Subcutaneous abdominal adipose tissue (tissue), 5 donors: ENCODE measurements around the gene EFCAB8.

Experiments used
- H3K27ac ChIP-seq: one replicate; pipeline ENCODE4 v1.7.0; 2013; ENCODE audit warnings: low read depth, mild to moderate bottlenecking, inconsistent platforms, low read length, moderate library complexity
- H3K27me3 ChIP-seq, 5 donors: one replicate each; pipeline ENCODE4 v1.7.0; 2013; ENCODE audit warnings: low read length in 5 of 5, inconsistent platforms in 1 of 5; ENCODE audit not compliant: control insufficient read depth in 5 of 5, insufficient read depth in 4 of 5
- H3K36me3 ChIP-seq, 5 donors: one replicate each; pipeline ENCODE4 v1.7.0; 2013; ENCODE audit warnings: low read length in 5 of 5; ENCODE audit not compliant: control insufficient read depth in 5 of 5, insufficient read depth in 5 of 5
- H3K4me1 ChIP-seq, 5 donors: one replicate each; pipeline ENCODE4 v1.7.0; 2013; ENCODE audit warnings: low read length in 5 of 5, mild to moderate bottlenecking in 3 of 5, moderate library complexity in 1 of 5; ENCODE audit not compliant: control insufficient read depth in 5 of 5, insufficient read depth in 5 of 5
- H3K4me3 ChIP-seq, 5 donors: one replicate each; pipeline ENCODE4 v1.7.0; 2013; ENCODE audit warnings: low read length in 5 of 5, low read depth in 1 of 5
- H3K9ac ChIP-seq, 5 donors: one replicate each; pipeline ENCODE4 v1.7.0; 2013; ENCODE audit warnings: low read length in 5 of 5, mild to moderate bottlenecking in 4 of 5, moderate library complexity in 3 of 5
- H3K9me3 ChIP-seq, 5 donors: one replicate each; pipeline ENCODE4 v1.7.0; 2013; ENCODE audit warnings: low read length in 5 of 5; ENCODE audit not compliant: control insufficient read depth in 5 of 5
- donor health status: healthy.
- donor health status: healthy.
- donor health status: healthy.
- donor health status: healthy.
- donor health status: healthy.

Gene EFCAB8

GRCh38 chr20:32966382-32966781 lies 107.7 kb downstream of the EFCAB8 start:
- Histone ChIP-seq H3K9me3 (no peaks in the 10 kb centered on the region), H3K36me3 (no peaks in the 10 kb centered on the region), H3K27ac (no peak overlapping the region), H3K4me1 (peaks cover 0 to 5% (median 0%) of the 10 kb centered on the region in 5 donors), H3K4me3 (no peak overlapping the region), H3K27me3 (peaks cover 0 to 30% (median 6%) of the 10 kb centered on the region in 5 donors), H3K9ac (no peak overlapping the region)

GRCh38 chr20:32966881-32967781 lies 108.4 kb downstream of the EFCAB8 start:
- H3K27ac ChIP-seq: no peak overlapping the region
- H3K9ac ChIP-seq: no peak overlapping the region
- H3K4me1 ChIP-seq: peaks cover 0 to 5% (median 0%) of the 10 kb centered on the region in 5 donors
- no peak overlapping the region for H3K4me3 ChIP-seq
- peaks cover 0 to 27% (median 4%) of the 10 kb centered on the region in 5 donors for H3K27me3 ChIP-seq
- H3K36me3 ChIP-seq: no peaks in the 10 kb centered on the region
- no peaks in the 10 kb centered on the region for H3K9me3 ChIP-seq

GRCh38 chr20:32967961-32968457 lies 109.3 kb downstream of the EFCAB8 start:
- no peaks in the 10 kb centered on the region for H3K9me3 ChIP-seq

DNA sequence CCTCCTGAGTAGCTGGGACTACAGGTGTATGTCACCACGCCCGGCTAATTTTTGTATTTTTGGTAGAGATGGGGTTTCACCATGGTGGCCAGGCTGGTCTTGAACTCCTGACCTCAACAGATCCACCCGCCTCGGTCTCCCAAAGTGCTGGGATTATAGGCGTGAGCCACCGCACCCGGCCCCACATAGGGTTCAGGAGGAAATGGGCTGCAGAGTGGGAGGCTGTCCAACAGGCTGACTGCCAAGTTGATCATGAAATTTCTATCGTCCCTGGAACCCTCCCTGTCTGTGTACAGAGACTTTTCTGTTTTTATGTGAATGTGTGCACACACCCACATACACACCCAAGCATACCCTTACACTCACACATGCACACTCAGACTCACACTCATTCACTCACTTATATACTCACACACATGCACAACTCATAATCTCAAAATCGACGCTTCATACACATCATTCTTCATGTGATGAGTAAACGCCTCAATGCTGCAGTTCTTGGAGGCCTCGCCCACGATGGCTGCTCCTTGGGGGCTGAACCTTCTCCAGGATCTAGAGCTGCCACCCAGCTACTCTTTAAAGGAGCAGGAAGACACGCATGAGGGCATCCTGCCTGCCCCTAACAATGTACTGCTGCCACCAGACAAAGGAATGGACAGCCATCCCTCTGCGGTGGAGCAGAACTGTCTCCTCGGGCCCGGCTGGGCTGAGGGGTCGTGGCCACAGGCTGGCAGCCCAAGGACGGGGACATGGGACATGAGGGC lies 109.9 kb downstream of the EFCAB8 start:
- no peak overlapping the region for H3K9ac ChIP-seq
- H3K4me1 ChIP-seq: peaks cover 0 to 10% (median 3%) of the 10 kb centered on the region in 5 donors
- H3K27ac ChIP-seq: no peak overlapping the region
- H3K9me3 ChIP-seq: no peaks in the 10 kb centered on the region
- H3K27me3 ChIP-seq: peaks cover 0 to 22% (median 4%) of the 10 kb centered on the region in 5 donors
- H3K4me3 ChIP-seq: no peak overlapping the region
- no peaks in the 10 kb centered on the region for H3K36me3 ChIP-seq

More at GRCh38 chr20:32967961-32968457, 109.3 kb downstream of the EFCAB8 start:
- Histone ChIP-seq H3K27me3 (peaks cover 0 to 22% (median 4%) of the 10 kb centered on the region in 5 donors), H3K4me1 (peaks cover 0 to 10% (median 3%) of the 10 kb centered on the region in 5 donors), H3K27ac (no peak overlapping the region), H3K9ac (no peak overlapping the region), H3K36me3 (no peaks in the 10 kb centered on the region), H3K4me3 (no peak overlapping the region)

- no peak overlapping the region for H3K4me3 ChIP-seq
- peaks cover 0 to 10% (median 3%) of the 10 kb centered on the region in 5 donors for H3K4me1 ChIP-seq
- peaks cover 0 to 22% (median 4%) of the 10 kb centered on the region in 5 donors for H3K27me3 ChIP-seq
- no peak overlapping the region for H3K9ac ChIP-seq
- H3K27ac ChIP-seq: no peak overlapping the region
- no peaks in the 10 kb centered on the region for H3K36me3 ChIP-seq
- no peaks in the 10 kb centered on the region for H3K9me3 ChIP-seq
Measured at GRCh38 chr20:32969356-32970114, 110.8 kb downstream of the EFCAB8 start.

DNA sequence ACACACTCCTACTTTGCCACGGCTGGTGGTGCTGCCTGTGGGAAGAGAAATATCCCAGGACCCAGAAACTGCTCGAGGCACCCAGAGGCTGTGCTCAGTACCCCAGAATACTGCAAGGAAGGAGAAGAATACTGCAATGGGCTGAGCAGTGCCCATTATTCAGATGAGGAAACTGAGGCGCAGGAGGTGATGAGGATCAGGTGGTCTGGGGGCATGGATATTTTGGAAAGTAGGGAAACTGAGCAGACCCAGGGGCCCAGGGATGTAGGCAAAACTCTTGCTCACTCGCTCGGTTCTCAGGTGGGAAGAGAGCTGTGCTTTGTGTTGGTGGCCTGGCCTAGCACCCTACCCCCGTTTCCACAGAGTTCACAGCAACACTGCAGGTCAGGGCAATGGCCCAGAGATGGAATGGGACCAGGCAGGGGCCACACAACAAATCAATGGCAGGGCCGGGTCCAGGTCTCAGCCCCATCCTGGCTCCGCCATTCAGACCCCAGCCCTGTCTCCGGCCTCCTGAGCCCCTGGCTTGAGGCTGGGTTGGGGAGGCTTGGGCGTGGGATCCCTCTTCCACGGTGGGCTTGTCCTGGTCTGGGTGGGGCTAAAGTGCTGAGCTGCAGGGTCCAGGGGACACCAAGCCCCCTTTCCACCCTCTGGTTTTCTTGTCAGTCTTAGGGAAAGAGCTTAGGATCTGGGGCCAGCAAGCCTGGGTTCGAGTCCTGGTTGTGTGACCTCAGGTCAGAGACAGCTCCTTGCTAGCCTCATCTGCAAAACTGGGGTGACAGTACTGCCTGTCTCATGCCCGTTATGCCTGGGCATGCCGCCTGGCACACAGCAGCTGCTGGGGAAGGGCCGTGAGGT lies 111.6 kb downstream of the EFCAB8 start:
- Histone ChIP-seq H3K4me3 (no peak overlapping the region), H3K9me3 (no peaks in the 10 kb centered on the region), H3K27me3 (peaks cover 0 to 22% (median 4%) of the 10 kb centered on the region in 5 donors), H3K36me3 (no peaks in the 10 kb centered on the region), H3K4me1 (peaks cover 0 to 10% (median 3%) of the 10 kb centered on the region in 5 donors), H3K27ac (no peak overlapping the region), H3K9ac (no peak overlapping the region)

DNA sequence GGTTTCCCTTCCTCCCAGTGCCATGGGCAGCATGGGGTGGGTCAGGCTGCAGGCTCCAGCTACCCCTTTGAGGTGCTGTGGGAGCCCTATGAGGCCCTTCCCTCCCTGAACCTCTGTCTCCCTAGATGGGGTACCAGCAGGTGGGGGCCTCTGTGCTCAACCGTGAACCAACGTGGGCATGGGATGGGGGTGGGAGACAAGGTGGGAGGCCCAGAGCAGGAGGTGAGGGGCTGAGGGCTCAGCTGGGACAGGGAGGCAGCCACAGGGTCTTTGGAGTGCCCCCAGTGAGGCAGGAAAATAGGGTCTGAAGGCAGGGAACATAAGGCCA lies 112.2 kb downstream of the EFCAB8 start:
- no peak overlapping the region for H3K9ac ChIP-seq
- H3K4me1 ChIP-seq: peaks cover 0 to 10% (median 3%) of the 10 kb centered on the region in 5 donors
- H3K27me3 ChIP-seq: peaks cover 0 to 16% (median 4%) of the 10 kb centered on the region in 5 donors
- no peaks in the 10 kb centered on the region for H3K36me3 ChIP-seq
- H3K9me3 ChIP-seq: no peaks in the 10 kb centered on the region
- no peak overlapping the region for H3K27ac ChIP-seq
- H3K4me3 ChIP-seq: no peak overlapping the region

- no peak overlapping the region for H3K27ac ChIP-seq
- H3K4me3 ChIP-seq: no peak overlapping the region
- H3K9ac ChIP-seq: no peak overlapping the region
- no peaks in the 10 kb centered on the region for H3K9me3 ChIP-seq
- peaks cover 0 to 14% (median 4%) of the 10 kb centered on the region in 5 donors for H3K27me3 ChIP-seq
- H3K36me3 ChIP-seq: no peaks in the 10 kb centered on the region
- peaks cover 0 to 10% (median 3%) of the 10 kb centered on the region in 5 donors for H3K4me1 ChIP-seq
Measured at GRCh38 chr20:32971703-32972161, 113.0 kb downstream of the EFCAB8 start.
